Measurements from ENCODE around the gene CPNE5.

Gene CPNE5

DNA sequence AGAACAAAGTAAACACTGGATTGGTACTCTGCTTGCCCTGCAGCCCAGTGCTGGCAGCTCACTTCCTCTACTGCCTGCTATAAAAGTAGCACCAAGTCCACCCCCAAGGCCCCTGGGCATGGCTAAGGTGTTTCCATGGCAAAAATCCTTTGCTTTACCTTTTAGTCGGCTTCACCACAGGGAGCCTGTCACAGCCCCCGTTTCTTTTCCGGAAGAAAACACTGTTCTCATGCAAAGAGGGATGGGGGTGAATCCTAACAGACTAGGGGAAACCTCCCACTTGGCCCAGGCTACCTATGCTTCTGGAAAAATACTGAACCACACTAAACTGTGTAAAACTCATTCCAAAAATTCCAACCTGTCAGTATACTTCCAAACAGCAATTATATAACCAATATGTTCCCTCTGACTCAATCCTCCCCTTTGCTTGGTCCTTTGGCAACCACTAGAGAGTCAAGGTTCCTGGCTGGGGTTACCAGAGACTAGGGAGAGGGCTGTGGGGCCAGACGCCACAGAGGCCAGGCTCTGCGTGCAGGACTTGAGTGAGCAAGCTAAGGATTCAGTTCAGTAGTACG is 19.2 kb upstream of the CPNE5 start:
- no peak for DNase-seq (ENCODE audit: low read depth in 1 of 2, low spot score in 1 of 2)

DNA sequence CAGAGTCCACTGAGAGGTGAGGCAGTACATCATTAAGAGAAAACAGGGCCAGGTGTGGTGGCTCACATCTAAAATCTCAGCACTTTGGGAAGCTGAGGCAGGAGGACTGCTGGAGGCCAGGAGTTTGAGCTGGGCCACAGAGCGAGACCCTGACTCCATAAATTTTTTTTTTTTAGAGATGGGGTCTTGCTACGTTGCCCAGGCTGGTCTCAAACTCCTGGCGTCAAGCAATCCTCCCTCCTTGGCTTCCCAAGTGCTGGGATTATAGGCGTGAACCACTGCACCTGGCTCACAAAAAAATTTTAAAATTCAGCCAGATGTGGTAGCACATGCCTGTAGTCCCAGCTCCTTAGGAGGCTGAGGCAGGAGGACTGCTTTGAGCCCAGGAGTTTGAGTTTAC is 18.1 kb upstream of the CPNE5 start:
- no peak for DNase-seq (ENCODE audit: low read depth in 1 of 2, low spot score in 1 of 2)

DNA sequence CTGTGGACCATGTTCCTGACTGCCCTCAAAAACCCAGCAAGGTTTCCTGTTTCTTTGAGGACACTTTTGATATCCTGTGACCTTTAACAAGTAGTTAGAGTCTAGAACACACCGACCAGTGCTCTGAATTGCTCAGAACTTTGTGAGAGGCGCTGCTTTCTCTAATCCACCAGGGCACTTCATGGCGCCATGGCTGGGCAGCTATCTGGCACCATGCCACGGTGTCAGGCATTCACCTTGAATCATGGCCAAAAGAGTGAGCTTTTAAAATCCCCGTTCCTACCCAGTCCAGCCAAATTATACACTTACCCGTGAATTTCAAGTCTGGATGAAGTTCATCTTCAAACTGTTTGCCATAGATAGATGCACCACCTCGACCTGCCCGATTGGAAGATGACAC is 17.0 kb upstream of the CPNE5 start:
- DNase-seq (ENCODE audit: low read depth in 1 of 2, low spot score in 1 of 2): no peak

DNA sequence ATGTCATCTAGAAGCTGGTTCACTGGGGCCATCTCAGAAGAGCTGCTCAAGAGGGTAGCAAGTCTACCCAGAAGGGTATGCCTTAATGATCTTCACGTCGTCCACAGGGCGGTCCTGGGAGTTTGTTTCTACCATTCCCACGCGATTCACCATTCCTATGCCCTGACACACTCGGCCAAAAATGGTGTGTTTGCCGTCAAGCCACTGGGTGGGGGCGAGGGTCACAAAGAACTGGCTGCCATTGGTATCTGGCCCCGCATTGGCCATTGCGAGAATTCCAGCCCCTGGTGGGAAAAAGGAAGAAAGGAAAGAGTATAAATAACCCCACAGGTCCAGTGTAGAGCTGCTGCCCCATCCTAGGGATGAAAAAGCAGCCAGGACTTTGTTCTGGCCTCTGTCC is 16.5 kb upstream of the CPNE5 start:
- no peak for DNase-seq (ENCODE audit: low read depth in 1 of 2, low spot score in 1 of 2)

DNA sequence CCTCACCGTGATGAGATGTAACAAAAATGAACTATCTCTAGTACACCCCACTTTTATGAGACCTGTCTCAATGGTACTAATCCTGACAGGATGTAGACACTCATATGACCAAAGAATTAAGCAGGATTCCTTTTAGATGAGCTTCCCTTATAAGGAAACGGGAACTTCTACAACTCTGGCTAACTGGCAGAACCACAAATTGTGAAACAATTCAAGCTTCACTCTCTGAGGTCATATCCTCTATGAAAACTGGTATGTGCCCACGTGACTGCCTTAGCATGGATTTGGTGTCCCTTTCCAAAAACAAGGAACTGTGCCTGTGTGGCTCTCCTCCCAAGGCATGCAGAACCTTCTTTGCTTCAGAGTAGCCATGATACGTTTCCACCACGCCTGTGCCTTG is 14.1 kb upstream of the CPNE5 start:
- no peak for DNase-seq (ENCODE audit: low read depth in 1 of 2, low spot score in 1 of 2)

DNA sequence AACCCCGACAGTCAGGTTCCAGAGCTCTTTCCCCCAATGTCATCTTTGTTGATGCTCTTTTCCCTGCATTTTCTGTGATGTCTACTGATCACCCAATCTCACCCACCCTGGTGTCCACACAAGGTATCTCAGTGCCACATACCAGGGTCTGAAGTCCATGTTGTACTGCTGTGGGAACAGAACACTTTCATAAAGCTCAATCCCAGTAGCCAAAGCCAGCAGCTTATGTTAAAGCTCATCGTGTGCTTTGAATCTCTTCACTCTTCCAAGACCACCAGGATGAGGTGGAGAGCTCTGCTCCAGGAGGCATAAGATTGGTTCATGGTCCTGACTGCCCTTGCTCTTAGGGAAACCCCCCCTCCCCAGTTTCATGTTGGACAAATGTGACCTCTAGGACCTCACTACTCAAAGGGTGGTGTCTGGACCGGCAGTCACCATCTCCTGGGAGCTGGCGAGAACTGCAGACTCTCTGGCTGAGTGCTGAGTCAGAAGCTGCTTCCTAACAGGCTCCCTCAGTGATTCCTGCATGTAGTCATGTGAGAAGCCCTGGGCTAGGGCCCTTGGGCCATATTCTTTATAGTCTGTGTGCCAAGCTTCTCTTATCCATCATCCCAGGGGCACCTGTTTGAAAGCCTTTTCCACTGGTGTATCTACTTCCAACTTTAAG is 13.4 kb upstream of the CPNE5 start:
- no peak for DNase-seq (ENCODE audit: low read depth in 1 of 2, low spot score in 1 of 2)

DNA sequence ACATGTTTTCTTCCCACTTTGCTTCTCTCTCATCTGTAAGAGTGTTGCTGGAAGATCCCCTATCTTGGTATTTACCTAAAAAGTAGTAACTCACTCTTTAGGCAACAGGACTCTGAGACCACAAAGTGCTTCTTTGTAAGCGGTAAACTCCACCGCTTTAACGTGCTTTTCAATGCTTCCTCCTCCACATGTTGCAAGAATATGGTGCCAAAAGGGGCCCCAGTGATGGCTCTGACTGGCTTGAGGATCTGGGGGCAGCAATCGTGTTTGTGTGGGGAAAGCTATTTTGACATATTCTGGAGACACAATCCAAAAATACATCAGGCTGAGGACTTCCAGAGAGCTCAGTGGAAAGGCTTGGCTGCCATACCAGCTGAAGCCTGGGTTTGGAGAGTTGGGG is 12.4 kb upstream of the CPNE5 start:
- DNase-seq (ENCODE audit: low read depth in 1 of 2, low spot score in 1 of 2): no peak

DNA sequence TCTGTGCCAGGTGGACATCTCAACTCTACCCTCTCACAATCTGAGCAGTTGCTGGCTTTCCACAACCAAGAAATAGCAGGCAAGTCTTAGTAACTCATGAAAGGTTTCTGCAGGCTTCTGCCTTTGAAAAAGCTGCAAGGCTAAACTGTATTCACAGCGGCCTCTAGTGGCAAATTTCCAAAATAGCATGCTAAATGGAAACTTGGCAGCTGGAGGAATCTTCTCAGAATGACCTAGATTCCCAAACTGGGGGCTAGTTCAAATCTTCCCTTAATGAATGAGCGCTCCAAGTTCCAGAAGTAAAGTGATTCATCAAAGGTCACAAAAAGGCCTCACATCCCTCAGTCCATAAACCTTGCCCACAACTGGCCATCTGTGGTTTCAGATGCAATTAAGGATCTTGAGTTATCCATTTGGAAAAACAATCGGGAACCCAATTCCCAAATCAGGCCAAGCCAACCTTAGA is 11.9 kb upstream of the CPNE5 start:
- no peak for DNase-seq (ENCODE audit: low read depth in 1 of 2, low spot score in 1 of 2)

DNA sequence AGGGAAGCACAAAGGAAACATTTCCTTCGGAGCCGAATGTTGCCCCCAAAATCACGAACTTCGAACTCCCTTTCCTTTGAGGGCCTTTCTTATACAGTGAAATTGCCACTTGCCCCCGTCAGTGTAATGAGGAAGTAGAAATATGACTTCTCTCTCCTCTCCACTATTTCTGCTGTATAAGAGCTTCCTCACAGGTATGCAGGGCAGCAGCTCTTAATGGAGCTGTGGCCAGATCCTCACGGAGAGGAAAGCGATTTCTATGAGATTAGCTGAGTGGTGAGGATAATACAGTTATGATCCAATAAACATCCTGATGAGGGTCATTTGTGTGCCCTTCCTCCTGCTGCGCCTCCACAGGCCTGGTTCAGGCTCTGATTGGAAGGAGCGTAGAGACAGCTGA is 10.8 kb upstream of the CPNE5 start:
- no peak for DNase-seq (ENCODE audit: low read depth in 1 of 2, low spot score in 1 of 2)

DNA sequence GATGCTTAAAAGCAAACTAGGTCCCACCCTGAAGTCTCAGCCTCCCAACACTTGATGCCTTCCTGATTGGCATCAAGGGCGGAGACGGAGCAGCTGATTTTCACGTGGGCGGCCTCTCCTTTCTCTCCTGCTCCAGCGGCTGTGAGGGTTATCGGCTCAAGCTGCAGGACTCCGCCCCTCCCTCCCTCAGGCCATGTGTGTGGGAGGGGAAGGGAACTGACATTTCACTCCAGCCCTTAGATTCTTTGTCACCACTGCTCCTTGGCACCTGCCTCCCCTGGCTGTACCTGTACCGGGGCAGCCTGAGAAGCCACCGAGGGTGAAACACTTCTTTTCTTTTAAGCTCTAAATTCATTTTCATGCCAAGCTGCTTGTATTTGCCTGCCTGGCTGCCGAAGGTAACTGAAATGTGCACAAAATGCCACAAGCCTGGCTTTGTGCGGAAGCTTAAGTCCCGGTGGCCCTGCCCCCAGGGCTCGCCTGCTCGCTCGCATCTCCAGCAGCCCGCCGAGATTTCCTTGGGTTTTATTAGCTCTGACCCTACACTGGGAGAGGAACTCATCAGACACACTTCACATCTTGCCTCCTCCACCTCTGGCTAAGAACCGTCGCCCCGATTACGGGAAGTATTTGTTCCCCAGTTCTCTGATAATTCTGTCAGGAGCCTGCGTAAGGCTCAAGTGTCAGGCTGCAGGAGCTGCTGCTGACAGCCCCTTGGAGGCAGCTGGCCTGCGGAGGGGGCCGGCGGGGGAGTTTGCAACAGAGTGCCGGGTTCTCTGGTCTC is 9.6 kb upstream of the CPNE5 start:
- no peak for DNase-seq (ENCODE audit: low read depth in 1 of 2, low spot score in 1 of 2)

DNA sequence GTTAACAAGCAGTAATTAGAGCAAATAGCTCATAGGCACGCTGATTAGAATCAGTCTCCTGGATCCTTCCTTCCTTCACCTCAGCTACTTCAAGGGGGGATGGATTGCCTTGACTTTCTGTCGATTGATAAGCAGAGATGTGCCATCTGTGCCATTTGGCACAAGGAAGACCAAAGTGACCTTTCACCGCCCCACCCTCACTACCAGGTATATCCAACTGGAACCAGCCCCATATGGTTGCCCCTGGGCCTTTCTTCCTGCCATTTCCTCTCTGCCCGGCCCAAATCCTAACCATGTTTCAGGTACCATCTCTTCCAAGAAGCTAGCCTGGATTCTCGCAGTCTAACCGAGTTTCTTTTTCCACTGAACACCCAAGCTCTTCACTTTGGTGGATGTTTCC is 8.7 kb upstream of the CPNE5 start:
- DNase-seq (ENCODE audit: low read depth in 1 of 2, low spot score in 1 of 2): no peak

DNA sequence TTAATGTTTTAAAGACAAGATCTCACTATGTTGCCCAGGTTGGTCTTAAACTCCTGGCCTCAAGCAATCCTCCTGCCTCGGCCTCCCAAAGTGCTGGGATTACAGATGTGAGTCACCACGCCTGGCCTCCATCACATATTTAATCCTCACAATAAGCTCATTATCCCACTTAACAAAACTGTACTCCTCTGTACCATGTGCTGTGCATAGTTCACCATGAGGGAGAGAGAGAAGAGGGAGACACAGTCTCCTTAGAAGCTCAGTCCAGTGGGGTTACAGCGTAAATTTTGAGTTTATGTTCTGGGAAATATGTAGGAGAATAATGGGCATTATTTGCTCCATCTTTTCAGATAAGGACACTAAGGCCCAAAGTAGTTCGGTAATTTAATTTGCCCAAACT is 7.9 kb upstream of the CPNE5 start:
- DNase-seq (ENCODE audit: low read depth in 1 of 2, low spot score in 1 of 2): no peak

DNA sequence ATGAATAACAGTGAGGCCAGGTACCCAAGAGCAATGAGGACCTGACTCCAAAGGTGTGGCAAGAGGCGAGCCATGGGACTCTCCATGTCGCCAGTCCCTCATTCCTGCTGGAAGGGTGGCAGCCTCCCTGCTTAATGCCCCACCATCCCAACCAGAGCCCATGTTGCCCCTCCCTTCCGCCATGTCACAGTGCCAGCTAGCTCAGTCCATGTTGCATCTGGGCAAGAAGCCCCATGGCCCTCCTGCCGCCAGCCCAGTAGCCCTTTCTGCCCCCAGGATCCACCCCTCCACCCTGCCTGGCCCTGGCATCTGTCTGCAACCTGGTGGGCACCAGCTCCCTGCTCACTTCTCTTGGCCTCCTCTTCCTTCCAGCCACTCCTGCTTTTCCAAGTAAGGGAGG is 6.0 kb upstream of the CPNE5 start:
- no peak for DNase-seq (ENCODE audit: low read depth in 1 of 2, low spot score in 1 of 2)

DNA sequence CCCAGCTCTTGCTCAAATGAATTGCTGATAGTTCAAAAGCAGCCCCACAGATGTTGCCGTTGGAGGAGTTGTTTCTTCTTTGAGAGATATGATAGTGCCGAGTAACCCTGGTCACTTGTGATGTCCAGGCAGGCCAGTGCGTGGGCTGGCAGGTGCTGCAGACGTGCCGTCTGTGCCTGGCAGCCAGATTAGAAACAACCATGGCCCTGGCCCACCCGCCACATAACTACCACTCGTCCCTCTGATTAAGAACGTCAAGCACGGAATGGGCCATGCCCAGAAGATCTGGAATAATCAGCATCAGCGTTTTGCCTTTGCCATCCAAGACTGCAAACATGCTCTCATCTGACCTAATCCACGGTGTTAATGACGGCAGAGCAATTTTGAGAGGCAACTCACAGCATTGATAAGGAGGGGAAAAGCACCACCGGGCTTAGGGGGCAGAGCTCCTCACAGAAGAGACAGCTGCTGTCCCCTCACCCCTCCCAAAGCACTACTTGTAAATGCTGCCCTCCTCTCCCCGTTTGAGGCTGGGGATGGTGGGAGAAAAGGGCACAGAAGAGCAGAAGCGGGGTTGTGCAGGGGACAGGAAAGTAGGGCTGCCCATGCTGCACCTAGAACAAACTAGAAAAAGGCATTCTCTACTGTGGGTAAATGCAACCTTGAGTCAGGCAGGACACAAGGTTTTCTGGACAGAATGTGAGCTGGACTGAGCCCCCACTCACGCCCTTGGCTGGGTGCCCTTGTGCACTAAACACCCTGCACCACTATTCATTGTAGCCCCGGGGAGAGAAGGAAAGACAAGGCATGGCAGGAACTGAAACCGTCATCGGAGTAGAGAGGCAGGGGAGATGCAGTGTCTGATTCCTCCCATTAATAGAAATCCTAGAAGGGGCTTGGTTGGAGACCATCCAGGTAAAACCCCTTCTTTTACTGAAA is 5.3 kb upstream of the CPNE5 start:
- no peak for DNase-seq (ENCODE audit: low read depth in 1 of 2, low spot score in 1 of 2)

DNA sequence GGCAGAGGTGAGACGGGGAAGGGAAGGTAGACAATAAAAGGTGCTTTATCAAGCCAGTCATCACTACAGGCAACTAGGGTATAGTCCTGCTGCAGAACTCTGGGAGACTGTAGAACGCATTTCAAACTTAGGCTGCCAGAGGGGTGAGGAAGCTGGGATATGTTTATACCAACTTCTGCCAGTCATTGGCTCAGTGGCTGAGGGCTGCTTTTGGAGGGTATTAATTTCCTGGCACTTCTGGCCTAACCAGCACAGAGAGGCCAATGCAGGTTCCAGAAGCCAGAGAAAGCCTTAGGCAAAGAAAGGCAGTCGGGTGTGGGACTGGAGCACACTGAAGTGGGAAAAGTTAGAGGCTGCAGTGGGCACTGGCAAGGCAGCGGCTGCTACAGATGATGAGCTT is 3.9 kb upstream of the CPNE5 start:
- no peak for DNase-seq (ENCODE audit: low read depth in 1 of 2, low spot score in 1 of 2)

DNA sequence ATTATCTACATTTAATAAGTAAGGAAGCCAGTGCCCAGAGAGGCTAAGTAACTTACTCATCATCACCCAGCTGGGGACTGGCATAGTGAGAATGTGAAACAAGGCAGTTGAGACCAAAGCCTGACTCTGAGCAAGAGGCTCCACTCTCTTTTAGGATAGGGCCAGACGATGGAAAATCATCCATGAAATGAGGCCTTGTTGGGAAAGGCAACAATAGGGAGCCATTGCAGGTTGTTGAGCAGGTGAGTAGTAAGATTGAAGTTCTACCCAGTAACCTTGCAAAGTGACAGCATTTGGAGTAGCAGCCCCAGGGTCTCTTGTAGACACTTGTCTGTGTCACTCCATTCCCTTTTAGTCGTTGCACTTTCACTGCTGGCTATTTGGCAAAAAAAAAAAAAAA is 2.5 kb upstream of the CPNE5 start:
- no peak for DNase-seq (ENCODE audit: low read depth in 1 of 2, low spot score in 1 of 2)

DNA sequence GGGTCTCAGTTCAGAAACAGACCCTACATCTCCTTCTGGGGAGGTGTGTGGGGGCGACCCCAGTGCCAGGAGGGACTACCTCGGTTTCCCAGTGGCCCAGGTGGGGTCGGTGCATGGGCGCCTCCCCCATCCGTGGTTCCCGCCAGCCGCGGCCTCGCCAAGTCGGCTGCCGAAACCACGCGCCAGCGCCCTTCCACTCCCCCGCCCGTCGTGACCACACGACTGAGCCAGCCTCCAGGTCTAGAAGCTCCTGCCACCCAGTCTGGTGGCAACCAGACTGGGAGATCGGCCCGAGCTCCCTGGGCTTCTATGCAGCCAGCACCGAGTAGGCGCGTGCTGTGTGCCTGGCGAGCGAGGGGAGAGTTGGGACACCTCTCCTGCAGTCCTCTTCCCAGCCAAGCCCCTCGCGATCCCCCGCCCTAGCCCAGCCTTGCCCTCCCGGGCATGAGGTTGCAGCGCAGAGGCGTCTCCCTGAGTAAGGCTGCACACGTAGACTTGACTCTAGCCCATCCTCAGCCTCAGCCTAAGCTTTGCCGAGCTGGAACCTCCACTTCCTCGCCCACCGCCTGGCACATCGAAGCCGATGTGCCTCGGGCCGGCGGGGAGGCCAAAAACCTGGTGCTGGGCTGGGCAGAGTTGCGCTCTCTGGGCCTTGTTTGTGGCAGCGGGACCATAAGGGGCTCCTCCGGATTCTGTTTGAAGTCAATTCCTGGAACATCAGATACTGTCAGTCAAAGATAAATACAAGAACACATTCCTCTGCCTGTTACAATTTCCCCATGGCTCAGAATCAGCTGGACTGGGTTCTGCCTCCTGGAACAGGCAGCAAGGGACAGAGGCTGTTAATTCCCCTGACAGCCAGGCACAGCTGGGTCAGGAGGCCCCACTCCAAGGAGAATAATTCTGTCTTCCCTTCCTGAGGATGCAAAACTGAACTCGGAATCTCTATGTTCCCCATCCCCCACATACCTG is 1.5 kb upstream of the CPNE5 start:
- DNase-seq (ENCODE audit: low read depth in 1 of 2, low spot score in 1 of 2): no peak

DNA sequence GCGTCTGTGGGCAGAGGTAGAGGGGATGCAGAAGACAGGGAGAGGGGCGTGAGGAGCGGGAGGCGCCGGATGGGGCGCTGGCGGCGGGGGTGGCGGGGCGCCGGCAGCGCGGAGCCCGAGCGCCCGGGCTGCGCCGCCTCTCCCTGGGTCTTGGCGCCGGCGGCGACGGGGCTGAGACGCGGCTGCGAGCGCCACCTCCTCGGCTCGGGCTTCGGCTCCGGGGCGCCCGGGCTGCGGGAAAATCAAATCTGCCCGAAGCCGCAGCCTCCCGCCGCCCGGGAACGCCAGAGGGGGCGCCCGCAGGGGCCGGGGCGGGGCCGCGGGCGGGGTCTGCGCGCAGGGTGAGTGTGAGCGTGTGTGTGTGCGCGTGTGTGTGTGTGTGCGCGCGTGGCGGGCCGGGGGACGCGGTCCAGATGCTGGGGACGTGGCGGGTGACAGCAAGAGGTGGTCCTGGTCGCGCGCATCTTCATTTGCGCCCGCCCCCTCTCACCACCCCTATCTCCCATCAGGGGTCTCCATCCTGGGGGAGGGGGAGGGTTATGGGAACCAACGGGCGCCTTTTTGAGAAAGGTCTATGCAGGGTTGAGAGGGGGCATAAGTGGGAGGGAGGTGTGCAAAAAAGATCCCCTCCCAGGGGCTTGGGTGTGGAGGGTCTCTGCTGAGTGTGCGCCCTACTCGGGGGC is 646 bp upstream of the CPNE5 start:
- peak in 1 of 2 donors; percentile 30 for DNase-seq (ENCODE audit: low read depth in 1 of 2, low spot score in 1 of 2)

DNA sequence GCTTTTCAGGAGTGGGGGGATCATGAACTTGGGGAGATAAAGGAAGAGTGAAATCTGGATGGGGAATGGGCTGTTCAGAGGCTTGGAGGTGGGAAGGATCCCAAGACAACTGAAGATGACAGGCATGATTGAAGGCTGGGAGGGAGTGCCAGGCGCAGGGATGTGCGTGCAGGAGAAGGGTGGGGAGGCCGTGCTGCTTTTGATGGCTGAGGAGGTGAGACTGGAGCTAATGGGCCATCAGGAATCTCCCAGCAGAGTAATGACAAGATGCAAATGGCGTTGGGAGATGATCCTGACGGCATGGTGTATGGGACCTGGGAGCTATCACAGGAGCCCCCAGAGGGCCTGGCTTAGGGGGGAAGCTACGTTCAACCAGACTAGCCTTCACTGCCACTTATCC is 1.6 kb downstream of the CPNE5 start:
- DNase-seq (ENCODE audit: low read depth in 1 of 2, low spot score in 1 of 2): no peak

DNA sequence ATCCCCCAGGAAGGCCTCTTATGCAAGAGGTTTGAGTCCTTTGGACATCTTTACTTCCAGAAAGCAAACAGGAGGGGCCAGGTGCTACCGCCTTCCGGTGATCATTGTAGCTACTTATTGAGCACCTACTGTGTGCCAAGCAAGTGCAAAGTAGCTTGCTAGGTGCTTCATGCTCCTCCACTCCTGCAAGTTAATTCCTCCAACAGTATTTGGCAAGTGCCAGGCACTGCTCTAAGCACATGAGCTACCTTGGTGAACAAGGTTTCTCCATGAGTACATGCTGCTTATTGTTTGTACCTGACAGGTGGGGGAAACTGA is 2.3 kb downstream of the CPNE5 start:
- DNase-seq (ENCODE audit: low read depth in 1 of 2, low spot score in 1 of 2): no peak
